HAP-1 (cell line): ENCODE data around the gene BCAS3.

Experiments
- DNase-seq, 2 experiments: peaks; one replicate each; pipeline ENCODE4 v3.0.0-alpha.2; 2016 to 2020; ENCODE audit warnings: low spot score in 2 of 2
- H3K27me3 ChIP-seq: fragments of 250-450 bp; sonication (Bioruptor Pico); 2 replicates; pipeline ENCODE4 v1.5.1; 2020; ENCODE audit warnings: low read depth, mild to moderate bottlenecking, moderate library complexity
- H3K36me3 ChIP-seq: fragments of 250-450 bp; sonication (Bioruptor Pico); replicated peaks from 2 replicates; pipeline ENCODE4 v1.5.1; 2020; ENCODE audit warnings: mild to moderate bottlenecking
- H3K4me1 ChIP-seq: fragments of 250-450 bp; sonication (Bioruptor Pico); 2 replicates; pipeline ENCODE4 v1.5.1; 2020; ENCODE audit warnings: mild to moderate bottlenecking
- H3K4me3 ChIP-seq: fragments of 250-450 bp; sonication (Bioruptor Pico); 2 replicates; pipeline ENCODE4 v1.5.1; 2020; ENCODE audit warnings: mild to moderate bottlenecking, moderate library complexity
- H3K9me3 ChIP-seq: fragments of 250-450 bp; sonication (Bioruptor Pico); 2 replicates; pipeline ENCODE4 v1.5.1; 2020; ENCODE audit warnings: mild to moderate bottlenecking, moderate library complexity
- in situ Hi-C: fragments of 300-500 bp; cut with MboI; formaldehyde crosslinking; loops from 3 replicates; pipeline ENCODE4 v1.14.3; 2020; ENCODE audit warnings: low sequenced_read_pairs, inconsistent platforms, mixed read lengths

BCAS3 gene

GRCh38 chr17:61401389-61402072 lies 723.9 kb downstream of the BCAS3 start:
- peaks cover 3% of the 10 kb centered on the region for H3K36me3 ChIP-seq
- in situ Hi-C loops: no loop called here
- DNase-seq: no peak
- H3K4me1 ChIP-seq: no peaks in the 10 kb centered on the region
- H3K4me3 ChIP-seq: peak overlapping the region; percentile 67
- H3K27me3 ChIP-seq: no peaks in the 10 kb centered on the region
- no peaks in the 10 kb centered on the region for H3K9me3 ChIP-seq

- no peaks in the 10 kb centered on the region for H3K27me3 ChIP-seq
- DNase-seq: no peak
- H3K9me3 ChIP-seq: no peaks in the 10 kb centered on the region
- H3K4me3 ChIP-seq: no peak overlapping the region
- in situ Hi-C loops: no loop called here
- no peaks in the 10 kb centered on the region for H3K4me1 ChIP-seq
- H3K36me3 ChIP-seq: peaks cover 3% of the 10 kb centered on the region
Measured at GRCh38 chr17:61402073-61402541, 724.5 kb downstream of the BCAS3 start.

- H3K36me3 ChIP-seq: peaks cover 3% of the 10 kb centered on the region
- H3K9me3 ChIP-seq: no peaks in the 10 kb centered on the region
- no peak for DNase-seq
- in situ Hi-C loops: no loop called here
- no peak overlapping the region for H3K4me3 ChIP-seq
- no peaks in the 10 kb centered on the region for H3K4me1 ChIP-seq
- H3K27me3 ChIP-seq: no peaks in the 10 kb centered on the region
Measured at GRCh38 chr17:61402978-61403800, 725.5 kb downstream of the BCAS3 start.

GRCh38 chr17:61403801-61404662 lies 726.4 kb downstream of the BCAS3 start:
- no peaks in the 10 kb centered on the region for H3K9me3 ChIP-seq
- peaks cover 3% of the 10 kb centered on the region for H3K36me3 ChIP-seq
- H3K4me1 ChIP-seq: peaks cover 2% of the 10 kb centered on the region
- no peak overlapping the region for H3K4me3 ChIP-seq
- in situ Hi-C loops: no loop called here
- no peaks in the 10 kb centered on the region for H3K27me3 ChIP-seq
- no peak for DNase-seq

- Histone ChIP-seq H3K4me1 (peaks cover 4% of the 10 kb centered on the region), H3K4me3 (no peak overlapping the region), H3K9me3 (no peaks in the 10 kb centered on the region), H3K36me3 (peaks cover 3% of the 10 kb centered on the region), H3K27me3 (no peaks in the 10 kb centered on the region)
- in situ Hi-C loops: no loop called here
- no peak for DNase-seq
Measured at GRCh38 chr17:61404663-61404912, 726.9 kb downstream of the BCAS3 start.

GRCh38 chr17:61404913-61405685 lies 727.4 kb downstream of the BCAS3 start:
- Histone ChIP-seq H3K4me1 (peaks cover 4% of the 10 kb centered on the region), H3K4me3 (no peak overlapping the region), H3K9me3 (no peaks in the 10 kb centered on the region), H3K36me3 (peaks cover 3% of the 10 kb centered on the region), H3K27me3 (no peaks in the 10 kb centered on the region)
- DNase-seq: no peak
- in situ Hi-C loops: no loop called here

- H3K36me3 ChIP-seq: peaks cover 3% of the 10 kb centered on the region
Measured at GRCh38 chr17:61405686-61406536, 728.3 kb downstream of the BCAS3 start.

GRCh38 chr17:61406537-61406845 lies 728.8 kb downstream of the BCAS3 start:
- in situ Hi-C loops: no loop called here
- H3K36me3 ChIP-seq: peaks cover 3% of the 10 kb centered on the region
- peaks cover 4% of the 10 kb centered on the region for H3K4me1 ChIP-seq
- no peak for DNase-seq
- no peaks in the 10 kb centered on the region for H3K27me3 ChIP-seq
- no peak overlapping the region for H3K4me3 ChIP-seq
- no peaks in the 10 kb centered on the region for H3K9me3 ChIP-seq

More at GRCh38 chr17:61405686-61406536, 728.3 kb downstream of the BCAS3 start:
- Histone ChIP-seq H3K4me3 (no peak overlapping the region), H3K27me3 (no peaks in the 10 kb centered on the region), H3K9me3 (no peaks in the 10 kb centered on the region), H3K4me1 (peaks cover 4% of the 10 kb centered on the region)
- no peak for DNase-seq
- in situ Hi-C loops: no loop called here

GRCh38 chr17:61406971-61407911 lies 729.6 kb downstream of the BCAS3 start:
- DNase-seq: no peak
- Histone ChIP-seq H3K9me3 (no peaks in the 10 kb centered on the region), H3K4me3 (no peak overlapping the region), H3K4me1 (peaks cover 6% of the 10 kb centered on the region), H3K36me3 (peaks cover 3% of the 10 kb centered on the region), H3K27me3 (no peaks in the 10 kb centered on the region)
- in situ Hi-C loops: no loop called here

- peaks cover 15% of the 10 kb centered on the region for H3K4me1 ChIP-seq
- H3K27me3 ChIP-seq: no peaks in the 10 kb centered on the region
- H3K9me3 ChIP-seq: no peaks in the 10 kb centered on the region
- in situ Hi-C loops: no loop called here
- no peak for DNase-seq
- no peaks in the 10 kb centered on the region; the same call in 1 of the 2 replicates for H3K36me3 ChIP-seq
- no peak overlapping the region for H3K4me3 ChIP-seq
Measured at GRCh38 chr17:61408151-61409041, 730.7 kb downstream of the BCAS3 start.
